PFSK-1 (cell line): ENCODE results near the gene FDX2.

Experiments
- FOXP2 ChIP-seq: optimal IDR thresholded peaks from 2 replicates; pipeline ENCODE3; 2011; ENCODE audit warnings: borderline replicate concordance, control low read depth, inconsistent platforms; ENCODE audit not compliant: insufficient read depth; ENCODE audit errors: extremely low read length, extremely low read depth
- POLR2AphosphoS5 ChIP-seq: IDR thresholded peaks from 2 replicates; pipeline ENCODE4 v1.6.1; 2012; ENCODE audit warnings: low read depth, mild to moderate bottlenecking, control low read depth, low read length, moderate library complexity
- REST ChIP-seq, 2 experiments: IDR thresholded peaks; 2 replicates each; pipeline versions ENCODE4 v1.6.1 to v1.8.0; 2011 to 2012; ENCODE audit warnings: low read depth in 2 of 2, low read length in 2 of 2, control low read depth in 1 of 2, inconsistent platforms in 1 of 2, mild to moderate bottlenecking in 1 of 2, moderate library complexity in 1 of 2; ENCODE audit not compliant: insufficient read depth in 1 of 2
- SIN3A ChIP-seq: IDR thresholded peaks from 2 replicates; pipeline ENCODE4 v1.6.1; 2012; ENCODE audit warnings: mild to moderate bottlenecking, low read length, moderate library complexity, borderline replicate concordance; ENCODE audit not compliant: insufficient read depth
- TAF1 ChIP-seq: IDR thresholded peaks from 2 replicates; pipeline ENCODE4 v1.6.1; 2012; ENCODE audit warnings: low read length, control low read depth, borderline replicate concordance; ENCODE audit not compliant: insufficient read depth

Gene FDX2

GRCh38 chr19:10295305-10295846 lies 20.4 kb downstream of the FDX2 start:
- TF ChIP-seq REST (IDR thresholded peaks at IDR 0.05; ENCODE audit: insufficient read depth in 1 of 2, low read depth in 2 of 2, low read length in 2 of 2) (no peak), SIN3A (no peak), POLR2AphosphoS5 (no peak), TAF1 (no peak), FOXP2 (no peak)

GRCh38 chr19:10294368-10294697 lies 21.5 kb downstream of the FDX2 start:
- TF ChIP-seq POLR2AphosphoS5 (no peak), REST (IDR thresholded peaks at IDR 0.05; ENCODE audit: insufficient read depth in 1 of 2, low read depth in 2 of 2, low read length in 2 of 2) (no peak), FOXP2 (no peak), SIN3A (no peak), TAF1 (no peak)

- TF ChIP-seq SIN3A (no peak), POLR2AphosphoS5 (no peak), FOXP2 (no peak), REST (IDR thresholded peaks at IDR 0.05; ENCODE audit: insufficient read depth in 1 of 2, low read depth in 2 of 2, low read length in 2 of 2) (no peak), TAF1 (no peak)
Observed at GRCh38 chr19:10293637-10294367, 22.0 kb downstream of the FDX2 start.

- TF ChIP-seq TAF1, result no peak
Observed at GRCh38 chr19:10292789-10293636, 22.8 kb downstream of the FDX2 start.

GRCh38 chr19:10292206-10292788 lies 23.5 kb downstream of the FDX2 start:
- TF ChIP-seq POLR2AphosphoS5 (no peak), FOXP2 (no peak)

- no peak for TF ChIP-seq FOXP2
- TF ChIP-seq TAF1, result no peak
- no peak for TF ChIP-seq POLR2AphosphoS5
- TF ChIP-seq SIN3A, result no peak
- no peak for TF ChIP-seq REST (IDR thresholded peaks at IDR 0.05; ENCODE audit: insufficient read depth in 1 of 2, low read depth in 2 of 2, low read length in 2 of 2)
Observed at GRCh38 chr19:10291554-10292205, 24.1 kb downstream of the FDX2 start.
